Neutrophil (primary cell): ENCODE data around the gene INPP4B.

Experiments used
- H3K27ac ChIP-seq: fragments of 200-600 bp; sonication (generic); 2 replicates; pipeline ENCODE4 v1.5.1; 2016; ENCODE audit warnings: mild to moderate bottlenecking, moderate library complexity
- H3K27me3 ChIP-seq: fragments of 200-600 bp; sonication (generic); 2 replicates; pipeline ENCODE4 v1.6.0; 2016; ENCODE audit warnings: mild to moderate bottlenecking
- H3K36me3 ChIP-seq: fragments of 200-600 bp; sonication (generic); 2 replicates; pipeline ENCODE4 v1.5.1; 2017
- H3K4me1 ChIP-seq, 2 experiments: fragments of 200-600 bp in 1 of 2; sonication (generic) in 1 of 2; 1 replicate in 1 of 2; 2 replicates in 1 of 2; pipeline versions ENCODE4 v1.5.1 to v1.6.1; 2013 to 2016; ENCODE audit warnings: low read depth in 1 of 2, low read length in 1 of 2, mild to moderate bottlenecking in 1 of 2, moderate library complexity in 1 of 2; ENCODE audit not compliant: control insufficient read depth in 1 of 2, insufficient read depth in 1 of 2
- H3K4me3 ChIP-seq, 2 experiments: fragments of 200-600 bp in 1 of 2; sonication (generic) in 1 of 2; 1 replicate in 1 of 2; 2 replicates in 1 of 2; pipeline ENCODE4 v1.5.1; 2013 to 2016; ENCODE audit warnings: low read depth in 1 of 2, low read length in 1 of 2, mild to moderate bottlenecking in 1 of 2, moderate library complexity in 1 of 2
- H3K9me3 ChIP-seq: fragments of 200-600 bp; sonication (generic); 2 replicates; pipeline ENCODE4 v1.5.1; 2016
- CTCF ChIP-seq: fragments of 200-600 bp; sonication (generic); IDR thresholded peaks from 2 replicates; pipeline ENCODE4 v1.5.1; 2016; ENCODE audit warnings: antibody characterized with exemption

The INPP4B gene

GRCh38 chr4:142781114-142781513 lies 65.0 kb downstream of the INPP4B start:
- Histone ChIP-seq H3K27ac (no peak overlapping the region), H3K4me3 (no peak overlapping the region), H3K27me3 (no peaks in the 10 kb centered on the region), H3K36me3 (no peaks in the 10 kb centered on the region), H3K4me1 (no peaks in the 10 kb centered on the region), H3K9me3 (no peaks in the 10 kb centered on the region)
- no peak for TF ChIP-seq CTCF

GRCh38 chr4:142778900-142779299 lies 67.2 kb downstream of the INPP4B start:
- Histone ChIP-seq H3K36me3 (no peaks in the 10 kb centered on the region), H3K4me3 (no peak overlapping the region), H3K4me1 (no peaks in the 10 kb centered on the region), H3K9me3 (no peaks in the 10 kb centered on the region), H3K27ac (no peak overlapping the region), H3K27me3 (no peaks in the 10 kb centered on the region)
- TF ChIP-seq CTCF: no peak

GRCh38 chr4:142778430-142778829 lies 67.7 kb downstream of the INPP4B start:
- H3K4me3 ChIP-seq: no peak overlapping the region
- no peaks in the 10 kb centered on the region for H3K4me1 ChIP-seq
- no peaks in the 10 kb centered on the region for H3K9me3 ChIP-seq
- no peaks in the 10 kb centered on the region for H3K36me3 ChIP-seq
- TF ChIP-seq CTCF: no peak
- no peaks in the 10 kb centered on the region for H3K27me3 ChIP-seq
- no peak overlapping the region for H3K27ac ChIP-seq

- H3K4me1 ChIP-seq: no peaks in the 10 kb centered on the region
- no peak overlapping the region for H3K27ac ChIP-seq
- H3K4me3 ChIP-seq: no peak overlapping the region
- H3K9me3 ChIP-seq: no peaks in the 10 kb centered on the region
- no peaks in the 10 kb centered on the region for H3K27me3 ChIP-seq
- no peaks in the 10 kb centered on the region for H3K36me3 ChIP-seq
- TF ChIP-seq CTCF: no peak
Measured at GRCh38 chr4:142777045-142777743, 68.9 kb downstream of the INPP4B start.

- Histone ChIP-seq H3K27ac (no peak overlapping the region), H3K27me3 (no peaks in the 10 kb centered on the region), H3K36me3 (no peaks in the 10 kb centered on the region), H3K4me3 (no peak overlapping the region), H3K9me3 (no peaks in the 10 kb centered on the region), H3K4me1 (no peaks in the 10 kb centered on the region)
- TF ChIP-seq CTCF: no peak
Measured at GRCh38 chr4:142776026-142776425, 70.1 kb downstream of the INPP4B start.
